CD4-positive, alpha-beta memory T cell (primary cell): Measurements from ENCODE around the gene PDE4D. TPM values are rescaled to one million over a fixed set of nuclear protein-coding genes. Genes with fewer than 3 reads are reported as not detected.

Experiments
- CTCF ChIA-PET: fragments of 350-600 bp; sonication (Branson Sonifier 250); formaldehyde crosslinking; loops from one replicate; lab custom pipeline; 2021; ENCODE audit warnings: inconsistent platforms; ENCODE audit not compliant: partially characterized antibody; lab: Charles Lee
- POLR2A ChIA-PET: fragments of 350-600 bp; sonication (Branson Sonifier 250); formaldehyde crosslinking; loops from one replicate; lab custom pipeline; 2021; ENCODE audit not compliant: partially characterized antibody; lab: Charles Lee
- DNase-seq, 5 donors: peaks; one replicate each; pipeline versions ENCODE4 v3.0.0 to v3.0.0-alpha.2; 2020 to 2022; ENCODE audit warnings: mixed read lengths in 1 of 5
- H3K27ac ChIP-seq: one replicate; pipeline ENCODE4 v1.7.0; 2013; ENCODE audit warnings: low read depth, low read length
- H3K27me3 ChIP-seq: 2 replicates; pipeline ENCODE4 v1.7.0; 2013; ENCODE audit warnings: mild to moderate bottlenecking, low read length, moderate library complexity; ENCODE audit not compliant: insufficient read depth
- H3K36me3 ChIP-seq: 2 replicates; pipeline ENCODE4 v1.7.0; 2013; ENCODE audit warnings: mild to moderate bottlenecking, low read length, moderate library complexity; ENCODE audit not compliant: insufficient read depth
- H3K4me1 ChIP-seq: 2 replicates; pipeline ENCODE4 v1.7.0; 2013; ENCODE audit warnings: mild to moderate bottlenecking, low read length, moderate library complexity; ENCODE audit not compliant: insufficient read depth
- H3K4me3 ChIP-seq, 2 donors: one replicate each; pipeline ENCODE4 v1.7.0; 2013; ENCODE audit warnings: low read length in 2 of 2, mild to moderate bottlenecking in 1 of 2
- H3K9me3 ChIP-seq, 2 donors: one replicate each; pipeline ENCODE4 v1.7.0; 2013; ENCODE audit warnings: low read length in 2 of 2, control low read depth in 1 of 2; ENCODE audit not compliant: control insufficient read depth in 1 of 2
- H3K27ac Mint-ChIP-seq, 7 donors: one replicate each; pipeline ENCODE4 v1.8.0; 2020 to 2021; ENCODE audit warnings: mixed read lengths in 7 of 7, mild to moderate bottlenecking in 6 of 7, inconsistent platforms in 3 of 7, moderate library complexity in 3 of 7
- H3K27me3 Mint-ChIP-seq, 2 donors: one replicate each; pipeline ENCODE4 v1.8.0; 2020 to 2021; ENCODE audit warnings: mixed read lengths in 2 of 2
- H3K36me3 Mint-ChIP-seq, 2 donors: one replicate each; pipeline ENCODE4 v1.8.0; 2020 to 2021; ENCODE audit warnings: mixed read lengths in 2 of 2, inconsistent platforms in 1 of 2, mild to moderate bottlenecking in 1 of 2
- H3K4me1 Mint-ChIP-seq, 4 donors: one replicate each; pipeline ENCODE4 v1.8.0; 2020 to 2021; ENCODE audit warnings: mixed read lengths in 4 of 4, mild to moderate bottlenecking in 1 of 4
- H3K4me3 Mint-ChIP-seq, 8 donors: one replicate each; pipeline ENCODE4 v1.8.0; 2020 to 2021; ENCODE audit warnings: mixed read lengths in 8 of 8, mild to moderate bottlenecking in 7 of 8, moderate library complexity in 6 of 8, inconsistent platforms in 3 of 8
- H3K9me3 Mint-ChIP-seq, 8 donors: one replicate each; pipeline ENCODE4 v1.8.0; 2020 to 2021; ENCODE audit warnings: mixed read lengths in 8 of 8, mild to moderate bottlenecking in 5 of 8, inconsistent platforms in 3 of 8, moderate library complexity in 1 of 8
- intact Hi-C: fragments of 100-400 bp; cut with micrococcal nuclease; formaldehyde crosslinking; loops from one replicate; pipeline ENCODE4 v1.15.1; 2023
- polyA plus RNA-seq, 2 donors: library from polyadenylated mRNA; unstranded; fragments of 300-500 nt; fragmentation: Illumina TruSeq; gene quantifications; one replicate each; pipeline ENCODE4 v1.2.3, GENCODE V29; 2021
- total RNA-seq, 2 experiments: library from RNA; stranded (reverse); gene quantifications; one replicate each; pipeline ENCODE4 v1.2.3, GENCODE V29; 2021

Gene PDE4D
- total and polyA plus RNA-seq, 4 experiments from 2014 or later, result 12.3 to 49.7 (median 30.3) TPM

- POLR2A ChIA-PET, result no interaction called here
- Mint-ChIP-seq H3K27me3 (no peaks in the 10 kb centered on the region), H3K27ac (no peak overlapping the region)
Observed at GRCh38 chr5:59538750-59539121, 354.8 kb downstream of the PDE4D start.

GRCh38 chr5:59537961-59538749 is 355.4 kb downstream of the PDE4D start:
- H3K27ac Mint-ChIP-seq, result no peak overlapping the region
- CTCF ChIA-PET, result no interaction called here
- H3K9me3 Mint-ChIP-seq, result peaks cover 0 to 2% (median 0%) of the 10 kb centered on the region in 8 donors

More at GRCh38 chr5:59538750-59539121, 354.8 kb downstream of the PDE4D start:
- no peaks in the 10 kb centered on the region for H3K9me3 ChIP-seq
- no peak overlapping the region for H3K4me3 ChIP-seq
- no peaks in the 10 kb centered on the region for H3K36me3 ChIP-seq
- CTCF ChIA-PET, result no interaction called here
- Mint-ChIP-seq H3K4me3 (no peak overlapping the region), H3K4me1 (no peaks in the 10 kb centered on the region), H3K36me3 (no peaks in the 10 kb centered on the region), H3K9me3 (peaks cover 0 to 2% (median 0%) of the 10 kb centered on the region in 8 donors)
- intact Hi-C loops, result no loop called here
- H3K27ac ChIP-seq, result no peak overlapping the region
- no peaks in the 10 kb centered on the region for H3K4me1 ChIP-seq
- no peak for DNase-seq
- H3K27me3 ChIP-seq, result no peaks in the 10 kb centered on the region

GRCh38 chr5:59536875-59537274 is 356.7 kb downstream of the PDE4D start:
- Mint-ChIP-seq H3K9me3 (peaks cover 0 to 2% (median 0%) of the 10 kb centered on the region in 8 donors), H3K4me1 (no peaks in the 10 kb centered on the region), H3K27ac (no peak overlapping the region), H3K36me3 (no peaks in the 10 kb centered on the region), H3K27me3 (no peaks in the 10 kb centered on the region), H3K4me3 (no peak overlapping the region)
- ChIA-PET POLR2A (no interaction called here), CTCF (interaction anchor here (0.8 kb wide), 1 partner anchor 9 kb away, joined by 3 read pairs; no protein-coding TSS in a partner anchor)
- Histone ChIP-seq H3K36me3 (no peaks in the 10 kb centered on the region), H3K4me3 (no peak overlapping the region), H3K4me1 (no peaks in the 10 kb centered on the region), H3K9me3 (no peaks in the 10 kb centered on the region), H3K27ac (no peak overlapping the region), H3K27me3 (no peaks in the 10 kb centered on the region)
- DNase-seq, result no peak
- intact Hi-C loops, result no loop called here

More at GRCh38 chr5:59537961-59538749, 355.4 kb downstream of the PDE4D start:
- H3K36me3 Mint-ChIP-seq, result no peaks in the 10 kb centered on the region
- no peaks in the 10 kb centered on the region for H3K27me3 Mint-ChIP-seq
- H3K27me3 ChIP-seq, result no peaks in the 10 kb centered on the region
- H3K4me1 ChIP-seq, result no peaks in the 10 kb centered on the region
- no peak overlapping the region for H3K27ac ChIP-seq
- no peaks in the 10 kb centered on the region for H3K9me3 ChIP-seq
- no peaks in the 10 kb centered on the region for H3K36me3 ChIP-seq
- no peak for DNase-seq
- POLR2A ChIA-PET, result no interaction called here
- intact Hi-C loops, result no loop called here
- no peak overlapping the region for H3K4me3 ChIP-seq
- H3K4me3 Mint-ChIP-seq, result no peak overlapping the region
- no peaks in the 10 kb centered on the region for H3K4me1 Mint-ChIP-seq

- H3K4me1 Mint-ChIP-seq, result no peaks in the 10 kb centered on the region
- Histone ChIP-seq H3K9me3 (no peaks in the 10 kb centered on the region), H3K27me3 (no peaks in the 10 kb centered on the region), H3K4me3 (no peak overlapping the region), H3K27ac (no peak overlapping the region), H3K4me1 (no peaks in the 10 kb centered on the region), H3K36me3 (no peaks in the 10 kb centered on the region)
- intact Hi-C loops, result no loop called here
- no peaks in the 10 kb centered on the region for H3K36me3 Mint-ChIP-seq
- H3K4me3 Mint-ChIP-seq, result no peak overlapping the region
- H3K9me3 Mint-ChIP-seq, result no peaks in the 10 kb centered on the region
- POLR2A ChIA-PET, result no interaction called here
- no peaks in the 10 kb centered on the region for H3K27me3 Mint-ChIP-seq
- CTCF ChIA-PET, result no interaction called here
- no peak overlapping the region for H3K27ac Mint-ChIP-seq
- DNase-seq, result no peak
Observed at GRCh38 chr5:59535561-59535960, 358.0 kb downstream of the PDE4D start.

- no peak overlapping the region for H3K4me3 Mint-ChIP-seq
- no peaks in the 10 kb centered on the region for H3K27me3 Mint-ChIP-seq
- H3K9me3 Mint-ChIP-seq, result no peaks in the 10 kb centered on the region
- no peaks in the 10 kb centered on the region for H3K9me3 ChIP-seq
- intact Hi-C loops, result no loop called here
- CTCF ChIA-PET, result no interaction called here
- no peak overlapping the region for H3K27ac Mint-ChIP-seq
- H3K4me1 Mint-ChIP-seq, result no peaks in the 10 kb centered on the region
- H3K36me3 Mint-ChIP-seq, result no peaks in the 10 kb centered on the region
- DNase-seq, result no peak
- H3K36me3 ChIP-seq, result no peaks in the 10 kb centered on the region
- no peak overlapping the region for H3K27ac ChIP-seq
- POLR2A ChIA-PET, result no interaction called here
- H3K4me3 ChIP-seq, result no peak overlapping the region
- H3K27me3 ChIP-seq, result no peaks in the 10 kb centered on the region
- no peaks in the 10 kb centered on the region for H3K4me1 ChIP-seq
Observed at GRCh38 chr5:59533730-59534108, 359.8 kb downstream of the PDE4D start.

GRCh38 chr5:59532979-59533729 is 360.4 kb downstream of the PDE4D start:
- DNase-seq, result no peak
- Histone ChIP-seq H3K36me3 (no peaks in the 10 kb centered on the region), H3K4me1 (no peaks in the 10 kb centered on the region), H3K4me3 (no peak overlapping the region), H3K9me3 (no peaks in the 10 kb centered on the region), H3K27ac (no peak overlapping the region), H3K27me3 (no peaks in the 10 kb centered on the region)
- Mint-ChIP-seq H3K9me3 (no peaks in the 10 kb centered on the region), H3K27me3 (no peaks in the 10 kb centered on the region), H3K4me1 (no peaks in the 10 kb centered on the region), H3K36me3 (no peaks in the 10 kb centered on the region), H3K27ac (no peak overlapping the region), H3K4me3 (no peak overlapping the region)
- intact Hi-C loops, result no loop called here
- CTCF ChIA-PET, result no interaction called here
- POLR2A ChIA-PET, result no interaction called here

GRCh38 chr5:59529239-59529638 is 364.3 kb downstream of the PDE4D start:
- Histone ChIP-seq H3K27ac (no peak overlapping the region), H3K36me3 (no peaks in the 10 kb centered on the region), H3K4me1 (no peaks in the 10 kb centered on the region), H3K9me3 (no peaks in the 10 kb centered on the region), H3K4me3 (no peak overlapping the region), H3K27me3 (no peaks in the 10 kb centered on the region)
- Mint-ChIP-seq H3K4me3 (no peak overlapping the region), H3K4me1 (no peaks in the 10 kb centered on the region), H3K9me3 (peaks cover 0 to 6% (median 0%) of the 10 kb centered on the region in 8 donors), H3K27me3 (no peaks in the 10 kb centered on the region), H3K36me3 (no peaks in the 10 kb centered on the region), H3K27ac (no peak overlapping the region)
- intact Hi-C loops, result no loop called here
- ChIA-PET POLR2A (no interaction called here), CTCF (no interaction called here)
- DNase-seq, result no peak
